HT-29 (cell line): ENCODE results near the gene MCL1. TPM values are rescaled to one million over a fixed set of nuclear protein-coding genes. Genes with fewer than 3 reads are reported as not detected.

Source experiments
- DNase-seq: peaks from one replicate; pipeline ENCODE4 v3.0.0-alpha.2; 2015; ENCODE audit warnings: low spot score
- small RNA-seq: library from RNA; depleted of rRNA; stranded (forward); fragments of <200 nt; gene quantifications from one replicate; pipeline ENCODE3, GENCODE V24; 2014
- total RNA-seq: library from RNA; depleted of rRNA; stranded (reverse); fragments of >200 nt; shearing (Covaris generic); gene quantifications from 2 replicates; pipeline ENCODE4 v1.2.3, GENCODE V29; 2014; rRNA removed

The MCL1 gene
- total RNA-seq, 1 experiment from 2014 or later, result 338 TPM

GRCh38 chr1:150543500-150544143 lies 35.8 kb downstream of the MCL1 start:
- no peak for DNase-seq

DNA sequence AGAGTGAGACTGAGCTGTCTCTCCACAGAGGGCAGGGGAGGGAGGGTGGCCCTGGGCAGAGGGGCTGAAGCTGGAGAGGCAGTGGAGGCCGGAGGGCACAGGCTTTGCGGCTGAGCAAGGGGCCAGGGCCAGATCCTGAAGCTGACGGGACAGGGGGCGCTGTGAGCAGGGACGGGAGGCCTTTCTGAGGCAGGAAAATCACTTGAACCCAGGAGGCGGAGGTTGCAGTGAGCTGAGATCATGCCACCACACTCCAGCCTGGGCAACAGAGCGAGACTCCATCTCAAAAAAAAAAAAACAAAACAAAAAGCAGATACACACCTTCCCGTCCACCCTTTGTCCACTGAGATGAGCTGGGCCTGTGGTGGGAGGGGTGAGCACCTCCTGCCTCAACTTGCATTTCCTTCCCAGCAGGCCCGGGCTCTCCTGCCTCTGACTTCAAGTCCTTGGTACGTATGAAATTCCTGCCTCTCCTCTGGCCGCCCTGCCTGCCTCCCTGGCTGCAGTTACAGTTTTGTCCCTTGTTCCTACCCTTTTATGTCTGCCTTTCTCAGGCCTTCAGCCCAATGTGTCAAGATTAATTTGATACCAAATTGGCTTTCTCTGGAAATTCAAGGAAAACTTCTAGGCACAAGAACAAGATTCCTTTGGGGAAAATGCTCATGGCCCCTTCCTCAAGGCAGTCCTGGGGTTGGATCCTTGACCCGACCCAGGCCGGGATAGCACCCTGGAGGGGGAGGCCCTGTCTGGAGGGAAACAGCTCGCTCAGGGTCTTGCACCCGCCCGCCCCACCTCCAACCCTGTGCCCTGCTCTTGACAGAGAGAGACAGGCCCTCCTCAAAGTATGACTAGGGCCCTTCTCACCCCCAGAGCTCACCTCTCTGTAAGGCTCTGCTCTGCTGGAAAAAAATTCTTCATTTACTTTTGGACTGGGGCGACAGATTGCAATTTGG lies 41.4 kb downstream of the MCL1 start:
- no peak for DNase-seq

DNA sequence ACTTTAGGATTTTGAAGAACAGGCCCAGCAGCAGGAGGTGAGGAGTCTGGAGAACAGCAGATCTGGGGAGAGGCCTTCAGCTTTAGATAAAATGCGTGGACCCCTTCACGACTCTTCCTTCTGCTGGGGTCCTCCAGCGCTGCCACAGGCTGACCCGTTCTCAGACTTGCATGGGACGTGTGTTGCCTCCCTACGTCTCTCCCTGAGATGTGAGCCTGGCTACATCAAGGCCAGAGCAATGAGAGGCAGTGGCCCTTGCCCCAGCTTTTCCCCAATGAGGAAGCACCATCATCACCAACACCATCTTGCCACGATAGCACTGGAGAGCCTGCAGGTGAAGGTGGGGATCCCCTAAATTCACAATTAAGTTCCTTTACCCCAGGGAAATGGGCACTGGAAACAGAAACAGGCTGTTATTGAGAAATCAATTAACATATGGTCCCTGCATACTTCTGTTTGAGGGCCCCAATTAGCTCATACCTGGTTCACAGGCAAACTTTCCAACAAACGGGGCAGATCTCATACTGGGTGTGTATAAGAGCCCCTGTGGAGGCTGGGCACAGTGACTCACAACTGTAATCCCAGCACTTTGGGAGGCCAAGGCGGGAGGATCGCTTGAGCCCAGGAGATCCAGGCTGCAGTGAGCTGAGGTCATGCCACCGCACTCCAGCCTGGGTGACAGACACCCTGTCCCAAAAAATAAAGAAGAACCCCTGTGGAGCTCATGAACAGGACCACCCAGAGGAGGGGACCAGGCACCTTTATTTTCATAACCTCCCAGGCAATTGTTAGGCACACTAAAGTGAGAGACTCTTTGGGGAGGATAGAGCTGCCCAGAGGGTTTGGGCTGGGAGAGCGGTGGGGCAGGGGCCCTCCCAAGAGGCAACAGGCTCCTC lies 42.3 kb downstream of the MCL1 start:
- DNase-seq, result no peak

DNA sequence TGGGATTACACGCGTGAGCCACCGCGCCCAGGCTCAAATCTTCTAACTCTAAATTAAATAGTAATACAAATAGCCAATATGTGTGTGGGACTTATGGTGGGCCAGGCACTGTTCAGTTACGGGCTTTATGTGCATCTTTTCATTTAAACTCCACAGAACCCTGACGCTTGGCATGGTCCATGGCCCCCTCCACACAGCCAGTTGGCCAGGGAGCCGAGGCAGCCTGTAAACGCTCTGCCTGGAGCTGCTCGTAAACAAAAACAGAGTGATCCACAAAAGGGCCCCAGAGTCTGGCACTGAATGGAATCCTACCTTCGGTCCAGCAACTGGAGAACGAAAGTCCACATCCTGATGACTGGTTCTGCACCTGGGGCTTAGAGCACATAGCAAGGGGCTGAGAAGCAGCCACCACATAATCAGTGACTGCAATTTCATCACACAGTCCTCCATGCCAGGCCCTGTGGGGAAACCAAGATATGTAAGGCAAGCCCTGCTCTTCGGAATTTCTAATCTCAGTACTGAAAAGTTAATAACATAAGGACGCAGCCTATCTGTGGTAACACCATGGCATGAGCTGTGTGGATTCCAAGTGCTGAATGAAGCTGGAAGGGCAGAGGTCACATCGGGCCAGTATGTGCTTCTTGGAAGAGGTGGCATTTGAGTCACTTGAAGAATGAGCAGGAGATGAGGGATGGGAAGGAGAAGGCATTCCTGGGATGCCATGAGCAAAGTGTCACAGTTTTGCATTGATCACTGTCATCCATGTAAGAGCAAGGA lies 43.7 kb downstream of the MCL1 start:
- DNase-seq, result no peak

- no peak for DNase-seq
These were observed 45.4 kb downstream of the MCL1 start for GRCh38 chr1:150534002-150534401.

DNA sequence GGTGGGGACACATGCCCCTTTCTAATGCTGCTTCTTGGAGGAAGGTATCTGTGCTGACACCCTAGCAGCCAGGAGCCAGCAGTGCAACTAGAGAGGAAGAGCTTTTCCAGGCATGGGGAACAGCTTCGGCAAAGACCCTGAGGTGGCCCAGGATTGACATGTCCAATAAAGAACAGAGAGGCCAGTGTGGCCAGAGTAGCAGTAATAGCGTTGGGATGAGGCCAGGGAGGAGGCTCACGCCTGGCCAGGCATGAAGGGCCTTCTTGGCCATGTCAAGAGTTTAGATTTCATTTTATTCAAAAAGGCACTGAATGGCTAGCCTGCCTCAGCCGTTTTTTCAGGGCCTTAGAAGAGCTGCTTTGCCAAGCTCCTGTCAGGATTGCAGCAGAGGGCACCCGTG lies 46.5 kb downstream of the MCL1 start:
- DNase-seq, result no peak

DNA sequence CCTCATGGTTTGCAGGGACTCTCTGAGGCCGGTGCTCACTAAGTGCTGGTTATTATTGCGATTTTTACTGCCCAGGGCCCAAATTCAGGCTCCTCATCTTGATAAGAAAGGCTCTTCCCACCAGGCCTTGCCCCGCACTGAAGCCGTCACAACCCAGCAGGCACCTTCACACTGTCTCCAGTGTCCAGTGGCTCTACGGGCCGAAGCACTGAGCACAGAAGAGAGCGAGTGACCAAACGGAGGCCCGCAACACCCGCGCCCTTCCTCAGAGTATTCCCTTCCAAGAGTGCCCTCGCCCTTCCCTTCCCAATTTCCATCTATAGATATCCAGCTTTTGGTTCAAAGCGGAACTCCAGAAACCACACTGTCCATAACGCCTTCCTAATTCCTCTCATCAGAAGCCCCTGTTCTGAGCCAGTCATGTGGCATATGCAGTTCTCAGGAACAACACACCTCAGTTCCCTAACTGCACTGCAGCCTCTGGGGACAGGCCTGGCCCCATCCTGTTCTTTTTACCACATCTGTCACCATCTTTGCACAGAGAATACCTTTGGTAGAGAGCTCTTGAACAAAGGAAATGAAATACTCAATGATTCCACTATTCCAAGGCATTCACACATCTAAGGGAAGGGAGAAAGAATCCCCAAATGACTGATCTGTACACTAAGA lies 48.8 kb downstream of the MCL1 start:
- DNase-seq, result no peak

DNA sequence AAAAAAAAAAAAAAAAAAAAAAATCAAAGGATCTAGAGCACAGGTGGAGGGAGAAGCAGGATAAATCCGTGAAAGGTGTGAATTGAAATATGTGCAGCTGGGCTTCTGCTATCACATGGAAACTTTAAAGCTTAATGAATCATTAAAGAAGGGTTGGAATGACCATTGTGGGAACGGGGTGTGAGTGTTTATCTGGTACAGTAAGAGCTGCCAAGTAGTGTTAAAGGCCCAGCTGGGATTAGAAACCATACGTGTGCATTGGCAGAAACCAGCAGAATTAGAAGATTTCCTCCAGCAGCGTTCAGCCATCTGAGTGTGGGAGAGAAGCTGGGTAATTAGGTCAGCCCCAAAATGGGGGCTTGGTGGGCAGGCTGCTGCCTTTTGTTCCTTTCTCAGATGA lies 50.4 kb downstream of the MCL1 start:
- peak; percentile 42 for DNase-seq

GRCh38 chr1:150528196-150528595 lies 51.2 kb downstream of the MCL1 start:
- no peak for DNase-seq

- DNase-seq, result no peak
These were observed 54.1 kb downstream of the MCL1 start for GRCh38 chr1:150525348-150525747.

Small RNA genes lying within 50 kb of the gene (small RNA-seq; reads per million reads assigned to genes)
- gene MIR4257 (not detected), gene RF00015 (not detected), gene RF00561 (not detected), gene RN7SL473P (not detected), gene RN7SL600P (not detected)

Other genes starting within 250 kb of the MCL1 start
- gene RPRD2, start 215.5 kb downstream of the MCL1 start, total RNA-seq, result 6.7 and 8.0 TPM in 2 replicates
- 19.8 and 37.7 TPM in 2 replicates for gene TARS2, start 92.2 kb downstream of the MCL1 start, total RNA-seq
- gene ECM1, start 71.5 kb downstream of the MCL1 start, total RNA-seq, result 3.2 and 7.4 TPM in 2 replicates
- not detected in 2 replicates for gene FALEC, start 63.9 kb downstream of the MCL1 start, total RNA-seq
- not detected in 2 replicates for gene ADAMTSL4, start 30.2 kb downstream of the MCL1 start, total RNA-seq
- 163 and 200 TPM in 2 replicates for gene ENSA, start 50.0 kb upstream of the MCL1 start, total RNA-seq
- gene GOLPH3L, start 117.5 kb upstream of the MCL1 start, total RNA-seq, result 4.9 and 7.7 TPM in 2 replicates
- gene HORMAD1, start 141.3 kb upstream of the MCL1 start, total RNA-seq, result not detected in 2 replicates
- gene CTSS, start 186.2 kb upstream of the MCL1 start, total RNA-seq, result 5.8 and 10.0 TPM in 2 replicates
- 0.61 and 1.5 TPM in 2 replicates for gene CTSK, start 228.7 kb upstream of the MCL1 start, total RNA-seq